22Rv1 (cell line): ENCODE measurements around the gene MC4R.

Source experiments
- H3K27ac ChIP-seq: fragments of 450-650 bp; 2 replicates; pipeline ENCODE4 v1.5.1; 2017
- CTCF ChIP-seq: fragments of 450-650 bp; IDR thresholded peaks from 2 replicates; pipeline ENCODE4 v1.5.1; 2017; ENCODE audit warnings: mild to moderate bottlenecking
- ZFX ChIP-seq: fragments of 450-650 bp; IDR thresholded peaks from 2 replicates; pipeline ENCODE4 v1.6.1; 2017; ENCODE audit warnings: antibody characterized with exemption, borderline replicate concordance

The MC4R gene

GRCh38 chr18:60372132-60372531 lies 443 bp downstream of the MC4R start:
- no peak overlapping the region for H3K27ac ChIP-seq
- TF ChIP-seq CTCF = no peak
- no peak for TF ChIP-seq ZFX

- TF ChIP-seq CTCF (no peak), ZFX (no peak)
- H3K27ac ChIP-seq = no peak overlapping the region
Observed at GRCh38 chr18:60358516-60358915, 14.1 kb downstream of the MC4R start.

GRCh38 chr18:60350941-60351340 lies 21.6 kb downstream of the MC4R start:
- H3K27ac ChIP-seq = no peak overlapping the region
- TF ChIP-seq CTCF (no peak), ZFX (no peak)

GRCh38 chr18:60350150-60350549 lies 22.4 kb downstream of the MC4R start:
- no peak overlapping the region for H3K27ac ChIP-seq
- TF ChIP-seq ZFX (no peak), CTCF (no peak)

GRCh38 chr18:60347526-60348045 lies 25.0 kb downstream of the MC4R start:
- no peak overlapping the region for H3K27ac ChIP-seq
- TF ChIP-seq CTCF = no peak
- TF ChIP-seq ZFX = no peak

GRCh38 chr18:60339018-60339417 lies 33.6 kb downstream of the MC4R start:
- H3K27ac ChIP-seq = no peak overlapping the region
- no peak for TF ChIP-seq CTCF
- TF ChIP-seq ZFX = no peak

- no peak overlapping the region for H3K27ac ChIP-seq
- TF ChIP-seq ZFX (no peak), CTCF (no peak)
Observed at GRCh38 chr18:60331890-60332289, 40.7 kb downstream of the MC4R start.
